Neuronal stem cell (in vitro differentiated cells): ENCODE measurements around the gene ATP5PD.

Experiments
- DNase-seq: peaks from one replicate; pipeline ENCODE4 v3.0.0-alpha.2; 2013; ENCODE audit warnings: low spot score
- H2AFZ ChIP-seq: one replicate; pipeline ENCODE4 v1.6.1; 2013; ENCODE audit warnings: mild to moderate bottlenecking, low read length, inconsistent platforms
- H2AK5ac ChIP-seq: 2 replicates; pipeline ENCODE4 v1.6.1; 2013; ENCODE audit warnings: low read depth, mild to moderate bottlenecking, inconsistent platforms, low read length, moderate library complexity, mixed read lengths
- H2BK120ac ChIP-seq: 2 replicates; pipeline ENCODE4 v1.6.1; 2013; ENCODE audit warnings: low read depth, mild to moderate bottlenecking, inconsistent platforms, low read length, moderate library complexity, mixed read lengths
- H2BK12ac ChIP-seq: one replicate; pipeline ENCODE4 v1.6.1; 2013; ENCODE audit warnings: low read length, inconsistent platforms
- H2BK15ac ChIP-seq: 2 replicates; pipeline ENCODE4 v1.6.1; 2013; ENCODE audit warnings: mild to moderate bottlenecking, low read length, inconsistent platforms, mixed read lengths
- H2BK5ac ChIP-seq: one replicate; pipeline ENCODE4 v1.6.1; 2013; ENCODE audit warnings: inconsistent platforms, mild to moderate bottlenecking, low read length, moderate library complexity
- H3K14ac ChIP-seq: one replicate; pipeline ENCODE4 v1.6.1; 2013; ENCODE audit warnings: low read length, inconsistent platforms
- H3K18ac ChIP-seq: 2 replicates; pipeline ENCODE4 v1.6.1; 2013; ENCODE audit warnings: low read length, inconsistent platforms
- H3K23ac ChIP-seq: 2 replicates; pipeline ENCODE4 v1.6.1; 2013; ENCODE audit warnings: low read depth, mild to moderate bottlenecking, mixed read lengths, low read length, inconsistent platforms; ENCODE audit not compliant: poor library complexity
- H3K27ac ChIP-seq: replicated peaks from 3 replicates; pipeline ENCODE4 v1.5.1; 2013; ENCODE audit warnings: low read length, inconsistent platforms
- H3K27me3 ChIP-seq, 3 experiments: 2 replicates each; pipeline ENCODE4 v1.6.1; 2013; ENCODE audit warnings: low read length in 3 of 3, mild to moderate bottlenecking in 2 of 3, inconsistent platforms in 1 of 3, low read depth in 1 of 3, mixed read lengths in 1 of 3, moderate library complexity in 1 of 3; ENCODE audit not compliant: control insufficient read depth in 3 of 3, insufficient read depth in 3 of 3
- H3K36me3 ChIP-seq, 2 donors: replicated peaks in 1 of 2; 2 replicates each; pipeline ENCODE4 v1.6.1; 2013; ENCODE audit warnings: low read length in 2 of 2; ENCODE audit not compliant: control insufficient read depth in 2 of 2, insufficient read depth in 2 of 2
- H3K4ac ChIP-seq: 2 replicates; pipeline ENCODE4 v1.6.1; 2013; ENCODE audit warnings: inconsistent platforms, mild to moderate bottlenecking, low read length, moderate library complexity
- H3K4me1 ChIP-seq, 2 donors: 1 replicate in 1 of 2; 2 replicates in 1 of 2; pipeline ENCODE4 v1.6.1; 2013; ENCODE audit warnings: low read length in 2 of 2, low read depth in 1 of 2; ENCODE audit not compliant: control insufficient read depth in 2 of 2, insufficient read depth in 1 of 2
- H3K4me2 ChIP-seq: one replicate; pipeline ENCODE4 v1.6.1; 2013; ENCODE audit warnings: mild to moderate bottlenecking, low read length, inconsistent platforms; ENCODE audit not compliant: insufficient read depth, poor library complexity, severe bottlenecking
- H3K4me3 ChIP-seq, 2 donors: 2 replicates each; pipeline ENCODE4 v1.5.1; 2013; ENCODE audit warnings: low read length in 2 of 2, mild to moderate bottlenecking in 2 of 2, inconsistent platforms in 1 of 2, moderate library complexity in 1 of 2
- H3K79me1 ChIP-seq: one replicate; pipeline ENCODE4 v1.6.1; 2013; ENCODE audit warnings: low read depth, mild to moderate bottlenecking, inconsistent platforms, low read length, moderate library complexity
- H3K9ac ChIP-seq: one replicate; pipeline ENCODE4 v1.6.1; 2013; ENCODE audit warnings: mild to moderate bottlenecking, low read depth, low read length, inconsistent platforms; ENCODE audit not compliant: poor library complexity
- H3K9me3 ChIP-seq, 2 donors: replicated peaks in 1 of 2; 2 replicates each; pipeline versions ENCODE3 to v1.6.1; 2013; ENCODE audit warnings: low read length in 2 of 2, mild to moderate bottlenecking in 2 of 2, inconsistent platforms in 1 of 2, low read depth in 1 of 2, mixed read lengths in 1 of 2, moderate library complexity in 1 of 2; ENCODE audit not compliant: control insufficient read depth in 2 of 2, insufficient read depth in 1 of 2
- H4K8ac ChIP-seq: one replicate; pipeline ENCODE4 v1.6.1; 2013; ENCODE audit warnings: low read depth, mild to moderate bottlenecking, inconsistent platforms, low read length, moderate library complexity
- H4K91ac ChIP-seq: one replicate; pipeline ENCODE4 v1.6.1; 2013; ENCODE audit warnings: low read length, low read depth, mild to moderate bottlenecking, inconsistent platforms; ENCODE audit not compliant: poor library complexity
- WGBS, 2 donors: extraction: QIAGEN DNeasy Blood & Tissue Kit; methylation state at CpG; one replicate each; pipeline ENCODE4 v1.1.7; 2013; ENCODE audit warnings: missing lambda C conversion rate in 2 of 2, mixed read lengths in 1 of 2; ENCODE audit not compliant: insufficient read length in 2 of 2, insufficient replicate concordance in 1 of 2; ENCODE audit errors: extremely low coverage in 2 of 2; 5-methylcytosine and 5-hydroxymethylcytosine counted together

Gene ATP5PD

GRCh38 chr17:75086496-75087181 is 39.9 kb upstream of the ATP5PD start:
- Histone ChIP-seq H3K4ac (no peak overlapping the region), H3K27ac (no peak overlapping the region), H2BK15ac (peak overlapping the region; percentile 93), H3K4me2 (no peak overlapping the region), H2BK12ac (no peak overlapping the region), H2BK5ac (no peak overlapping the region), H2BK120ac (no peak overlapping the region), H3K79me1 (no peaks in the 10 kb centered on the region), H3K36me3 (no peaks in the 10 kb centered on the region), H3K9ac (no peak overlapping the region), H4K91ac (no peak overlapping the region), H3K14ac (no peak overlapping the region), H3K23ac (no peak overlapping the region), H2AFZ (no peak overlapping the region), H3K4me1 (peaks cover 19 to 37% of the 10 kb centered on the region in 2 donors), H3K4me3 (no peak overlapping the region), H3K9me3 (peaks cover 0 to 2% of the 10 kb centered on the region in 2 donors), H2AK5ac (no peak overlapping the region), H3K18ac (no peak overlapping the region), H3K27me3 (peaks cover 0 to 3% (median 0%) of the 10 kb centered on the region in 3 experiments), H4K8ac (no peak overlapping the region)
- no CpG with 5 or more reads among the region's 15 CpGs for WGBS, 2 donors
- no peak for DNase-seq

DNA sequence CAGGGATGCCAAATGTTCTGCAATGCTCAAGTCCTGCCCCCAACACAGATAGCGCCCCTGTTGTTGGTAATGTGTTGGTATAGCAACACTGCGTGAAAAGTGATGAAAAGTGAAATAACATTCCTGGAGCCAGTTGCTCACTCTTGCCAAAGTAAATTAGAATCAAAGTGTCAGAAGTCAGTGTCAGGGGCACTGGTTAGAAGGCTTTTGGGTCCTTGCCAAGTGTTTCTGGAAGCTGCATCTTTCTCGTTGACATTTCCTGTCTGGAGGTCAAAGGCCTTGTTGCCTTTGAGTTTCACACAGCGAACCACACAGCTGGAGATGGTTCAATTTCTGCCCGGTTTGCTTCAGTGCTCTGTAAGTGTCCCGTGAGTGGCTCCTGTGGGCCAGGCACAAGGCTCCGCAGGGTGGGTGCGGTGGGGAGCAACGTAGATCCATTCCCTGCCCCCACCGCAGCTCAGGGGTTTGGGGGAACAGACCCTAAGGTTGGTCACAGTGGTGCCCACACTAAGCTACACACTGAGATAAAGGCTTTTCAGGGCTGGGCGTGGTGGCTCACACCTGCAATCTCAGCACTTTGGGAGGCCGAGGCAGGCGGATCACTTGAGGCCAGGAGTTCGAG is 37.4 kb upstream of the ATP5PD start:
- Histone ChIP-seq H3K4me2 (no peak overlapping the region), H2BK5ac (no peak overlapping the region), H3K18ac (no peak overlapping the region), H3K9ac (peak overlapping the region; percentile 4), H4K91ac (no peak overlapping the region), H3K4me1 (peaks cover 11 to 28% of the 10 kb centered on the region in 2 donors), H3K23ac (no peak overlapping the region), H3K36me3 (no peaks in the 10 kb centered on the region), H3K14ac (no peak overlapping the region), H3K27ac (no peak overlapping the region), H2BK120ac (no peak overlapping the region), H3K4me3 (no peak overlapping the region), H3K79me1 (no peaks in the 10 kb centered on the region), H4K8ac (peak overlapping the region; percentile 70), H2AK5ac (no peak overlapping the region), H3K4ac (no peak overlapping the region), H3K27me3 (peaks cover 0 to 3% (median 0%) of the 10 kb centered on the region in 3 experiments), H2BK12ac (no peak overlapping the region), H2BK15ac (no peak overlapping the region), H2AFZ (no peak overlapping the region), H3K9me3 (peaks cover 0 to 2% of the 10 kb centered on the region in 2 donors)
- DNase-seq = no peak
- no CpG with 5 or more reads among the region's 14 CpGs for WGBS, 2 donors

DNA sequence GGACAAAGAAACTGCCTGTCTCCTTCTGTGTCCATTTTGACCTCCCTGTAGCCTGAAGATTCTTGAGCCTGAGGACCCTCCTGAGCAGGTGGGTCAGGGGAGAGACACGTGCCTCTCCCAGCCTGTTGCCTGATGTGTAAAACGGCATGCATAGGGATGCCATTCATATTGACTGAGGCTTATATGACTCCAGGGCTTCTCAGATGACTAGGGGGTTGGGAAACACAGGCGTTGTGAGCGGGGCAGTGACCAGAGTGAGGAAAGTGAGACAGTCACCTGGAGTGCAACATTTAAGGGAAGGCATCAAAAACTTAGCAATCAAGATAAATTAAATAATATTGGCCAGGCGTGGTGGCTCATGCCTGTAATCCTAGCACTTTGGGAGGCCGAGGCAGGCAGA is 35.9 kb upstream of the ATP5PD start:
- no peak overlapping the region for H3K23ac ChIP-seq
- no CpG with 5 or more reads among the region's 6 CpGs for WGBS, 2 donors

More for the DNA sequence above, 35.9 kb upstream of the ATP5PD start:
- Histone ChIP-seq H2AFZ (no peak overlapping the region), H3K9me3 (peaks cover 0 to 2% of the 10 kb centered on the region in 2 donors), H3K27ac (no peak overlapping the region), H2BK15ac (no peak overlapping the region), H3K18ac (no peak overlapping the region), H3K36me3 (no peaks in the 10 kb centered on the region), H2BK12ac (no peak overlapping the region), H3K4me2 (no peak overlapping the region), H4K91ac (no peak overlapping the region), H3K4me1 (peaks cover 12 to 23% of the 10 kb centered on the region in 2 donors), H3K27me3 (peaks cover 0 to 3% (median 0%) of the 10 kb centered on the region in 3 experiments), H2BK120ac (no peak overlapping the region), H3K4me3 (no peak overlapping the region), H4K8ac (no peak overlapping the region), H3K4ac (no peak overlapping the region), H2AK5ac (no peak overlapping the region), H3K14ac (peak overlapping the region; percentile 1), H3K79me1 (no peaks in the 10 kb centered on the region), H3K9ac (no peak overlapping the region), H2BK5ac (peak overlapping the region; percentile 26)
- DNase-seq = no peak
